OCI-LY1 (cell line): ENCODE results near the gene TNNC1.

Experiments used
- H2AFZ ChIP-seq: fragments of 200-600 bp; sonication (generic), shearing (Covaris generic); 2 replicates; pipeline ENCODE4 v1.6.0; 2014; ENCODE audit warnings: antibody characterized with exemption, mild to moderate bottlenecking, low read length
- H3F3A ChIP-seq: fragments of 200-600 bp; sonication (generic), shearing (Covaris generic); 2 replicates; pipeline ENCODE4 v1.6.0; 2014; ENCODE audit warnings: mild to moderate bottlenecking, antibody characterized with exemption, low read length, moderate library complexity; ENCODE audit not compliant: insufficient read depth
- H3K27ac ChIP-seq: fragments of 200-600 bp; sonication (generic); 2 replicates; pipeline ENCODE4 v1.5.1; 2014; ENCODE audit warnings: low read length, mixed run types, mild to moderate bottlenecking, low read depth; ENCODE audit not compliant: poor library complexity, severe bottlenecking
- H3K27me3 ChIP-seq: fragments of 200-600 bp; sonication (generic); 2 replicates; pipeline ENCODE4 v1.6.0; 2014; ENCODE audit warnings: antibody characterized with exemption, mild to moderate bottlenecking, low read length, moderate library complexity; ENCODE audit not compliant: insufficient read depth
- H3K36me3 ChIP-seq: fragments of 200-600 bp; sonication (generic); 2 replicates; pipeline ENCODE4 v1.6.1; 2014; ENCODE audit warnings: mild to moderate bottlenecking, antibody characterized with exemption, low read length, moderate library complexity, mixed read lengths; ENCODE audit not compliant: insufficient read depth
- H3K4me1 ChIP-seq: fragments of 200-600 bp; sonication (generic); 2 replicates; pipeline ENCODE4 v1.5.1; 2014; ENCODE audit warnings: mild to moderate bottlenecking, low read length, moderate library complexity; ENCODE audit not compliant: insufficient read depth, severe bottlenecking
- H3K4me2 ChIP-seq: fragments of 200-600 bp; sonication (generic), shearing (Covaris generic); 2 replicates; pipeline ENCODE4 v1.6.1; 2014; ENCODE audit warnings: low read length
- H3K4me3 ChIP-seq: fragments of 200-600 bp; sonication (generic); 2 replicates; pipeline ENCODE4 v1.5.1; 2014; ENCODE audit warnings: low read length, low read depth, mild to moderate bottlenecking, mixed read lengths; ENCODE audit not compliant: poor library complexity, severe bottlenecking
- H3K79me2 ChIP-seq: fragments of 200-600 bp; shearing (Covaris generic); 2 replicates; pipeline ENCODE4 v1.6.1; 2016; ENCODE audit warnings: mixed run types, low read length, mixed read lengths; ENCODE audit not compliant: insufficient read depth
- H3K9ac ChIP-seq: fragments of 200-600 bp; sonication (generic), shearing (Covaris generic); 2 replicates; pipeline ENCODE4 v1.6.1; 2014; ENCODE audit warnings: mild to moderate bottlenecking, low read length, mixed read lengths
- H3K9me2 ChIP-seq: fragments of 200-600 bp; sonication (generic), shearing (Covaris generic); 2 replicates; pipeline ENCODE4 v1.6.1; 2014; ENCODE audit warnings: low read depth, mild to moderate bottlenecking, low read length, mixed read lengths
- H3K9me3 ChIP-seq: fragments of 200-600 bp; shearing (Covaris generic); 2 replicates; pipeline ENCODE4 v1.6.1; 2014; ENCODE audit warnings: low read length, mixed read lengths
- H4K20me1 ChIP-seq: fragments of 200-600 bp; sonication (generic), shearing (Covaris generic); 2 replicates; pipeline ENCODE4 v1.6.0; 2016; ENCODE audit warnings: mild to moderate bottlenecking, low read length; ENCODE audit not compliant: insufficient read depth
- CTCF ChIP-seq: fragments of 200-600 bp; sonication (generic), shearing (Covaris generic); IDR thresholded peaks from 2 replicates; pipeline ENCODE4 v1.5.1; 2017; ENCODE audit warnings: mild to moderate bottlenecking, antibody characterized with exemption, low read length, moderate library complexity, mixed read lengths
- EZH2 ChIP-seq: fragments of 200-600 bp; sonication (generic), shearing (Covaris generic); IDR thresholded peaks from 2 replicates; pipeline ENCODE4 v1.8.0; 2017; ENCODE audit warnings: borderline replicate concordance, mixed run types, mild to moderate bottlenecking, antibody characterized with exemption, low read length, moderate library complexity, mixed read lengths

The TNNC1 gene

DNA sequence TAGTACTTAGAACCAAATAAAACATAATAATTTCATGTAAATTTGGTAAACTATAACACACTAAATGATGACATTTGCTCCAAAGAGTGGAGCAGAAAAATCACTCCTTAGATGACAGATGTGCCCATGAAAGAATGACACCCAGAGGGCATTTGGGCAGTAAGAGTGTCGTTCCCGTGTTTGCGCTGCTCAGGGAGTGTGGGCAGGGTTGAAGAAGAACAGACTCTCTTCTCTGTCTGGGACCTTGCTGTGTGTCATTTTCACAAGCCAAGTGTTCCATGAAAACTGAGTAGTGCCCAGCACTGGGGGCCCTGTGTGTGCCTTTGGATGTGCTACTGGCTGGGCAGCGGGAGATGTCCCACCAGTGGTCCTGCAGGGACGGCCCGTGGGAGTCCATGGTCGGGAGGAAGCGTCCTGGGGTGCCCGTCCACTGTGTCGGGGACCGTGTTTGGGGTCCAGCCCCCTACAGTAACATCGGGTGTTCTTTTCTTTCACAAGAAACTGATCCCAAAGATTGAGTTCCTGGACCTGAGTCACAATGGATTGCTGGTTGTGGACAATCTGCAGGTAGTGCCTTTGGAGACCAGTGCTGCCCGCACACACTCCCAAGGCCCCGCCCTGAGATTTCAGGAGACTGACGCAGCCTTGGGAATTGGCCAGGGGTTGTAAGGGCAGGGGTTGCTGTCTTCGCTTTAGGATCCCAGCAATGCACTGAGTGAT is 23.4 kb upstream of the TNNC1 start:
- no peak overlapping the region for H3K4me2 ChIP-seq
- no peak overlapping the region for H2AFZ ChIP-seq
- H3K9me2 ChIP-seq, result no peaks in the 10 kb centered on the region
- no peak overlapping the region for H3K4me3 ChIP-seq
- no peaks in the 10 kb centered on the region for H4K20me1 ChIP-seq
- H3K9me3 ChIP-seq, result no peaks in the 10 kb centered on the region
- no peaks in the 10 kb centered on the region for H3K27me3 ChIP-seq
- TF ChIP-seq CTCF (no peak), EZH2 (no peak)
- no peak overlapping the region for H3K27ac ChIP-seq
- H3K4me1 ChIP-seq, result no peaks in the 10 kb centered on the region
- H3K9ac ChIP-seq, result no peak overlapping the region
- H3K79me2 ChIP-seq, result no peaks in the 10 kb centered on the region
- H3F3A ChIP-seq, result no peaks in the 10 kb centered on the region
- peaks cover 97% of the 10 kb centered on the region for H3K36me3 ChIP-seq

DNA sequence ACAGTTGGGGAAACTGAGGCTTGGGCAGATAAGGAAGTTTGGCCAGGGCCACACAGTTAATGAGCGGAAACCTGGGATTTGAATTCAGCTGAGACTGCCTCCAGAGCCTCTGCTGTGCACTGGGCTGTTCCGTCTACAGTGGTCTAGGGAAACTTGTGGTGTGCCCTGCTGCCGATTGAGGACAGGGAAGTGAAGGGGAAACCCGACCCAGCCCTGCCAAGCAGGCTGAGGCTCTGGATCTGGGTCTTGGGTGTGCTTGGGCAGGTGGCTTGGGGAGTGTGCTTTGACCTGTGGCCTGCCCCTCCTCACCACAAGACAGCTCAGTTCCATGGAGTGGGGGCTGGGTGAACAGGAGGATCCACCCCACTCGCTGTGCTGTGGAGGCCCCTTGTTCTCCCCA is 19.2 kb upstream of the TNNC1 start:
- H3K36me3 ChIP-seq, result peaks cover 74% of the 10 kb centered on the region
- H3K4me1 ChIP-seq, result no peaks in the 10 kb centered on the region
- H3K27me3 ChIP-seq, result no peaks in the 10 kb centered on the region
- no peaks in the 10 kb centered on the region for H3F3A ChIP-seq
- H3K79me2 ChIP-seq, result no peaks in the 10 kb centered on the region
- TF ChIP-seq EZH2 (no peak), CTCF (no peak)
- no peaks in the 10 kb centered on the region for H3K9me3 ChIP-seq
- no peak overlapping the region for H3K4me3 ChIP-seq
- no peaks in the 10 kb centered on the region for H3K9me2 ChIP-seq
- no peak overlapping the region for H2AFZ ChIP-seq
- no peaks in the 10 kb centered on the region for H4K20me1 ChIP-seq
- H3K4me2 ChIP-seq, result no peak overlapping the region
- no peak overlapping the region for H3K27ac ChIP-seq
- H3K9ac ChIP-seq, result no peak overlapping the region

GRCh38 chr3:52472239-52473000 is 18.6 kb upstream of the TNNC1 start:
- Histone ChIP-seq H3K79me2 (no peaks in the 10 kb centered on the region), H3K27me3 (no peaks in the 10 kb centered on the region), H2AFZ (no peak overlapping the region), H3F3A (no peaks in the 10 kb centered on the region), H3K9ac (no peak overlapping the region), H3K4me2 (no peak overlapping the region), H3K4me3 (no peak overlapping the region), H3K4me1 (no peaks in the 10 kb centered on the region), H3K27ac (no peak overlapping the region), H3K36me3 (peaks cover 72% of the 10 kb centered on the region), H3K9me3 (no peaks in the 10 kb centered on the region), H4K20me1 (no peaks in the 10 kb centered on the region), H3K9me2 (no peaks in the 10 kb centered on the region)
- TF ChIP-seq CTCF (peak; percentile 4; the same call in 1 of the 2 replicates), EZH2 (no peak)
